ENCODE results near the gene CCNI.

DNA sequence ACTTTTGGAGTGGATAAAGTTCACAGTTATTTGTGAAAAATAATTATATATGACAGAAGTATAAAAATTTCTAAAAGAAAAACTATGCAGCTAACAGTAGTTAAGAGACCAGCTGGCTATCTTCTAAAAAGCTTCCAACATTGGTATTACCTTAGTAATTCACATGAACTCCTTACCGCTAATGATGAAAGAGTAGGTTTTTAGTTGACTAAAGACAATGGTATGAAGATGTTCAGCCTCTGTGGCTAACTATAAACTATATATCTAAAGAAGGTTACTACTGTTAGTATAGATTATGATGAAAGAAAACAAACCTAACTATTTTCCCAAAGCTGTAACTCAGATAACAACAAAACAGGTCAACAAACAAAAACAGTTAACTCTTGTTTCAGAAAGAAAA lies 10.4 kb downstream of the CCNI start:
- TF ChIP-seq EZH2 (IDR thresholded peaks at IDR 0.05; ENCODE audit: insufficient read depth, poor library complexity, severe bottlenecking): no peak
- TF ChIP-seq EZH2phosphoT487 (IDR thresholded peaks at IDR 0.05; ENCODE audit: insufficient read depth, low read depth): no peak
